ENCODE results near the gene SERPINB5.

SERPINB5 gene

GRCh38 chr18:63528863-63529492 is 52.2 kb downstream of the SERPINB5 start:
- no peak for DNase-seq (ENCODE audit: low spot score)

DNA sequence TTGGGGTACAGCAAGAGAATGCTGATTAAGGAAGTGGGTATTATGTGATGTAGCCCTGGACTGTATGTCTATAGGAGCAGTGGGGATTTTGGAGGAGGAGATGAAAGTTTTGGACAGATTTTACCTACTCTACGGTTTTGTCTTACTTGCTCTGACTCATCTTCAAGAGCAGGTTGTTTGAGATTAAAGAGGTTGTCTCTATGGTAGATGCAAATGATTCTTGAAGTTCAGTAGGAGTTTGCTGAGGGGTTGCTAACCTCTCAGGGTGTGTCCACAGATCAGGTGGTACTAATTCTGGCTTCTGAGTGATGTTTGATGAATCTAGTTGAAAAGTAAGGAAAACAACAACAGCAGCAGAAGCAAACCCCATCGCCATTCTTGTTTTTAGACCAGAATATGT is 55.7 kb downstream of the SERPINB5 start:
- DNase-seq (ENCODE audit: low spot score): no peak

- no peak for DNase-seq (ENCODE audit: low spot score)
Observed at GRCh38 chr18:63534615-63535014, 57.9 kb downstream of the SERPINB5 start.

- DNase-seq (ENCODE audit: low spot score): peak; percentile 26
Observed at GRCh38 chr18:63539904-63540510, 63.2 kb downstream of the SERPINB5 start.

- no peak for DNase-seq (ENCODE audit: low spot score)
Observed at GRCh38 chr18:63542069-63542468, 65.3 kb downstream of the SERPINB5 start, which contains the start of gene SERPINB12. Gene SERPINB12 (plus strand): TSS chr18:63542369. CDS start chr18:63556160, 13,791 bp downstream.

- DNase-seq (ENCODE audit: low spot score): no peak
Observed at GRCh38 chr18:63544017-63544416, 67.3 kb downstream of the SERPINB5 start.

DNA sequence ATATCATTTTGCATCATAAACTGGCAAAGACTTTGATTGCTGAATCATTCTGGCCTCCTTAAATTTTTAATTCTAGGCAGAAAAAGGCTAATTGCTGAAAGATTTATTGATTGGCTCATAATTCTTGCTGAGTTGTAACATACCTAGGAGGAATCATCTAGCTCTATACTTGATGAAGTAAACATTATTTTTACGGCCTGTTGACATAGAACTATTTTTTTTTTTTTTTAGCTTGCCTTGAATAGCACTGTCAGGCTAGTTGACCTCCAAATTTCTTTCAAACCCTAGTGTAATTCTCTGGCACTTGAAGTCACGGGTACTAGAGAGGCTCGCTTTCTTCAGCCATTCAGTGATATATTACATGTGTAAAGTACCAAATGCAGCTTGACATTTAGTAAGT is 68.2 kb downstream of the SERPINB5 start:
- no peak for DNase-seq (ENCODE audit: low spot score)

- DNase-seq (ENCODE audit: low spot score): no peak
Observed at GRCh38 chr18:63550068-63550467, 73.3 kb downstream of the SERPINB5 start.

GRCh38 chr18:63551769-63552168 is 75.0 kb downstream of the SERPINB5 start:
- DNase-seq (ENCODE audit: low spot score): no peak

GRCh38 chr18:63552581-63552980 is 75.8 kb downstream of the SERPINB5 start:
- DNase-seq (ENCODE audit: low spot score): no peak

- peak; percentile 69 for DNase-seq (ENCODE audit: low spot score)
Observed at GRCh38 chr18:63553081-63553480, 76.3 kb downstream of the SERPINB5 start.

Measured in AG08396 (cell line).